ENCODE results near the gene EAPP. TPM values are rescaled to one million over a fixed set of nuclear protein-coding genes. Genes with fewer than 3 reads are reported as not detected.
A peak's percentile ranks its signal among the peaks of the same experiment; 100 is the strongest.
"Not testable (repeated sequence)": the region's sequence is repeated elsewhere in the genome, so short reads cannot be mapped to it uniquely, and the experiment has no call there.

Gene EAPP
- total and polyA plus RNA-seq, 5 donors: 18.9 to 30.6 (median 23.4) TPM

- ATAC-seq (no peak), DNase-seq (no peak)
- H3K9me3 ChIP-seq (ENCODE audit: control insufficient read depth, low read length): no peaks in the 10 kb centered on the region
- H3K4me3 ChIP-seq (ENCODE audit: low read length): no peak overlapping the region
- intact Hi-C loops (cut with DNase I): loop anchor here in 1 of 4 donors (5.0 kb wide), 1 partner anchor 75 kb away; the partner anchor contains the start of gene SPTSSA
- no peak overlapping the region for H3K27ac ChIP-seq (ENCODE audit: low read length)
- no peaks in the 10 kb centered on the region for H3K27me3 ChIP-seq (ENCODE audit: control insufficient read depth, insufficient read depth)
- H3K4me1 ChIP-seq (ENCODE audit: control insufficient read depth, insufficient read depth, low read length): peaks cover 1% of the 10 kb centered on the region
- 75% methylated on average over 4 of the region's 4 CpGs for WGBS
These were observed 1.9 kb downstream of the EAPP start for GRCh38 chr14:34537677-34538009.

DNA sequence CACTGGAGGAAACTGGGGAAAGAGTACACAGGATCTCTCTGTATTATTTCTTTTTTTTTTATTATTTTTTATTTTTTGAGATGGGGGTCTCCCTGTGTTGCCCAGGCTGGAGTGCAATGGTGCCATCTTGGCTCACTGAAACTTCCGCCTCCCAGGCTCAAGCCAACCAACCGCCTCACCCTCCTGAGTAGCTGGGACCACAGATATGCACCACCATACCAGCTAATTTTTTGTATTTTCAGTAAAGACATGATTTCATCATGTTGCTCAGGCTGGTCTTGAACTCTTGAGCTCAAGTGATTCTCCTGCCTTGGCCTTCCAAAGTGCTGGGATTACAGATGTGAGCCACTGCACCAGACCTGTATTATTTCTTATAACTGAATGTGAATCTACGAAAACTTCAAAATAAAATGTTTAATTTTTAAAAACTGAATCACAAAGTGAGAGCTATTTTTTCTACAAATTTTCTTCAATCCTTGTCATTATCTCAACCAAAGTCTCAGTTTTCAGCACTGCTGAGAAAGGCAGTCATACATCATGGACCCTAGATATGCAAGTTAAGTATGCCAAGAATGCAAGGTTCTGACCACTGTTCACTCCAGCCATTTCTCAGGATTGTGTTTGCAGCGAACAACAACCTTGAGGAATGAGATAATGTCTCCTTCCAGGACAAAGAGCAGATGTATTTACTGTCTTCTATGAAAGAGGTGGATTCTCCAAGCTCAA is 2.4 kb downstream of the EAPP start:
- no peak overlapping the region for H3K4me3 ChIP-seq (ENCODE audit: low read length)
- WGBS: 83% methylated on average over 4 of the region's 4 CpGs

GRCh38 chr14:34527591-34527990 is 11.9 kb downstream of the EAPP start:
- no peaks in the 10 kb centered on the region for H3K4me1 ChIP-seq (ENCODE audit: control insufficient read depth, insufficient read depth, low read length)
- H3K27ac ChIP-seq (ENCODE audit: low read length): no peak overlapping the region
- H3K9me3 ChIP-seq (ENCODE audit: control insufficient read depth, low read length): no peaks in the 10 kb centered on the region
- no peak for DNase-seq
- no peak overlapping the region for H3K4me3 ChIP-seq (ENCODE audit: low read length)
- ATAC-seq: no peak
- 93% methylated on average over 1 of the region's 1 CpG for WGBS
- intact Hi-C loops (cut with DNase I): loop anchor here in 2 of 4 donors (10.0 kb wide), 2 partner anchors 63 to 67 kb away; partner anchors contain the start of gene SPTSSA (in 1 of the 2)
- H3K27me3 ChIP-seq (ENCODE audit: control insufficient read depth, insufficient read depth): no peaks in the 10 kb centered on the region

More for the DNA sequence above, 2.4 kb downstream of the EAPP start:
- Histone ChIP-seq H3K9me3 (ENCODE audit: control insufficient read depth, low read length) (no peaks in the 10 kb centered on the region), H3K27ac (ENCODE audit: low read length) (no peak overlapping the region), H3K4me1 (ENCODE audit: control insufficient read depth, insufficient read depth, low read length) (peaks cover 1% of the 10 kb centered on the region), H3K27me3 (ENCODE audit: control insufficient read depth, insufficient read depth) (no peaks in the 10 kb centered on the region)
- intact Hi-C loops (cut with DNase I): loop anchor here in 1 of 4 donors (5.0 kb wide), 1 partner anchor 75 kb away; the partner anchor contains the start of gene SPTSSA
- no peak for ATAC-seq
- no peak for DNase-seq

DNA sequence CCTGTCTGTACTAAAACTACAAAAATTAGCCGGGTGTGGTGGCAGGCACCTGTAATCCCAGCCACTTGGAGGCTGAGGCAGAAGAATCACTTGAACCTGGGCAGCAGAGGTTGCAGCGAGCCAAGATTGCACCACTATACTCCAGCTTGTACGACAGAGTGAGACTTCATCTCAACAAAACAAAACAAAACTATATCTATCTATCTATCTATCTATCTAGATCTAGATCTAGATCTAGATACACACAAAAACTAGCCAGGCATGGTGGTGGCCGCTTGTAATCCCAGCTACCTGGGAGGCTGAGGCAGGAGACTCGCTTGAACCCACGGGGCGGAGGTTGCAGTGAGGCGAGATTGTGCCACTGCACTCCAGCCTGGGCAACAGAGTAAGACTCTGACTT is 15.3 kb downstream of the EAPP start:
- DNase-seq: peak in 1 of 3 donors; percentile 29
- whole genome bisulfite sequencing: 96% methylated on average over 8 of the region's 8 CpGs
- intact Hi-C loops (cut with DNase I): loop anchor here in 2 of 4 donors (10.0 kb wide), 2 partner anchors 59 to 71 kb away; partner anchors contain the start of gene SPTSSA (in 1 of the 2)

GRCh38 chr14:34522496-34522895 is 17.0 kb downstream of the EAPP start:
- no peaks in the 10 kb centered on the region for H3K4me1 ChIP-seq (ENCODE audit: control insufficient read depth, insufficient read depth, low read length)
- no peak overlapping the region for H3K27ac ChIP-seq (ENCODE audit: low read length)
- H3K27me3 ChIP-seq (ENCODE audit: control insufficient read depth, insufficient read depth): no peaks in the 10 kb centered on the region
- no peak for DNase-seq
- ATAC-seq: no peak
- WGBS: 74% methylated on average over 2 of the region's 2 CpGs
- intact Hi-C loops (cut with DNase I): loop anchor here in 2 of 4 donors (10.0 kb wide), 2 partner anchors 58 to 72 kb away; partner anchors contain the start of gene SPTSSA (in 1 of the 2)
- no peak overlapping the region for H3K4me3 ChIP-seq (ENCODE audit: low read length)
- no peaks in the 10 kb centered on the region for H3K9me3 ChIP-seq (ENCODE audit: control insufficient read depth, low read length)

More for the DNA sequence above, 15.3 kb downstream of the EAPP start:
- H3K4me3 ChIP-seq (ENCODE audit: low read length); ATAC-seq; H3K27me3 ChIP-seq (ENCODE audit: control insufficient read depth, insufficient read depth); H3K27ac ChIP-seq (ENCODE audit: low read length); H3K9me3 ChIP-seq (ENCODE audit: control insufficient read depth, low read length); H3K4me1 ChIP-seq (ENCODE audit: control insufficient read depth, insufficient read depth, low read length): not testable (repeated sequence)

DNA sequence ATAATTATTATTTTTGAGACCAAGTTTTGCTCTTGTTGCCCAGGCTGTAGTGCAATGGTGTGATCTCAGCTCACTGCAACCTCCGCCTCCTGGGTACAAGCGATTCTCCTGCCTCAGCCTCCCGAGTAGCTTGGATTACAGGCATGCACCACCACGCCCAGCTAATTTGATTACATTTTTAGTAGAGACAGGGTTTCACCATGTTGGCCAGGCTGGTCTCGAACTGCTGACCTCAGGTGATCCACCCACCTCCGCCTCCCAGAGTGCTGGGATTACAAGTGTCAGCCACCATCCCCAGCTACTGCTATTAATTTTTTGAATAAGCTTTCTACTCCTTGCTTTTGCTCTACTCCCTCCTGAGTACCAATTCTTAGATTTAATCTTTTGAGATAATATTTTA is 18.4 kb downstream of the EAPP start:
- WGBS: 98% methylated on average over 6 of the region's 6 CpGs
- intact Hi-C loops (cut with DNase I): loop anchor here in 2 of 4 donors (10.0 kb wide), 2 partner anchors 56 to 74 kb away; partner anchors contain the start of gene SPTSSA (in 1 of the 2)
- H3K4me1 ChIP-seq (ENCODE audit: control insufficient read depth, insufficient read depth, low read length); ATAC-seq; H3K9me3 ChIP-seq (ENCODE audit: control insufficient read depth, low read length); DNase-seq; H3K4me3 ChIP-seq (ENCODE audit: low read length); H3K27me3 ChIP-seq (ENCODE audit: control insufficient read depth, insufficient read depth); H3K27ac ChIP-seq (ENCODE audit: low read length): not testable (repeated sequence)

DNA sequence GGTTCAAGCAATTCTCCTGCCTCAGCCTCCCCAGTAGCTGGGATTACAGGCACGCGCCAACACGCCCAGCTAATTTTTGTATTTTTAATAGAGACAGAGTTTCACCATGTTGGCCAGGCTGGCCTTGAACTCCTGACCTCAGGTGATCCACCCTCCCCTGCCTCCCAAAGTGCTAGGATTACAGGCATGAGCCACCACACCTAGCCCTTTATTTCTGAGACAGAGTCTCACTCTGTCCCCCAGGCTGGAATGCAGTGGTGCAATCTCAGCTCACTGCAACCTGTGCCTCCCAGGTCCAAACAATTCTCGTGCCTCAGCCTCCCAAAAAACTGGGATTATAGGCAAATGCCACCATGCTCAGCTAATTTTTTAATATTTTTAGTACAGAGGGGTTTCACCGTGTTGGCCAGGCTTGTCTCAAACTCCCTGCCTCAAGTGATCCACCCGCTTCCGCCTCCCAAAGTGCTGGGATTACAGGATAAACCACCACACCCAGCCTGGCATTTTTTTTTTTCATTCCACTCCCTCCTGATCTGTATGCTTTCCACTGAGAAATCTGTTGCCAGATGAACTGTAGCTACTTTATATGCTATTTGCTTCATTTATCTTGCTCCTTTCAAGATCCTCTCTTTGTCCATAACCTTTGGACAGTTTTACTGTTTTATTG is 19.1 kb downstream of the EAPP start:
- H3K9me3 ChIP-seq (ENCODE audit: control insufficient read depth, low read length); H3K4me3 ChIP-seq (ENCODE audit: low read length); H3K4me1 ChIP-seq (ENCODE audit: control insufficient read depth, insufficient read depth, low read length); H3K27ac ChIP-seq (ENCODE audit: low read length); ATAC-seq; H3K27me3 ChIP-seq (ENCODE audit: control insufficient read depth, insufficient read depth); DNase-seq: not testable (repeated sequence)
- 94% methylated on average over 7 of the region's 7 CpGs for WGBS
- intact Hi-C loops (cut with DNase I): loop anchor here in 2 of 4 donors (10.0 kb wide), 2 partner anchors 56 to 74 kb away; partner anchors contain the start of gene SPTSSA (in 1 of the 2)

DNA sequence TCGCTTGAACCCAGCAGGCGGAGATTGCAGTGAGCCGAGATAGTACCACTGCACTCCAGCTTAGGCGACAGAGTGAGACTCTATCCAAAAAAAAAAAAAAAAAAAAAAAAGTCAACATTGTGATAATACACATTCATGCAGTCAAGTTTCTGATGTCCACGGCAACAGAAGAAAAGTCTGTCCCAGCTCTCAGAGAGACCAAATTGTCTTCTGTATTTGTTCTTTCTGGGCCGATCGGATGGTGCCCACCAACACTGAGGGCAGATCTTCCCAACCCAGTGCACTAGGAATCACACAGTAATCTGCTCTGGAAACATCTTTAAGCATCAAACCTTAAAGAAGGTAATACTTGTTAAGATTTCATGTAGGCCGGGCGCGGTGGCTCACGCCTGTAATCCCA is 31.6 kb downstream of the EAPP start:
- DNase-seq (no peak), ATAC-seq (no peak)
- no peaks in the 10 kb centered on the region for H3K27me3 ChIP-seq (ENCODE audit: control insufficient read depth, insufficient read depth)
- intact Hi-C loops (cut with DNase I): no loop called here
- 94% methylated on average over 11 of the region's 11 CpGs for WGBS
- no peaks in the 10 kb centered on the region for H3K9me3 ChIP-seq (ENCODE audit: control insufficient read depth, low read length)
- H3K4me3 ChIP-seq (ENCODE audit: low read length): no peak overlapping the region
- no peak overlapping the region for H3K27ac ChIP-seq (ENCODE audit: low read length)
- H3K4me1 ChIP-seq (ENCODE audit: control insufficient read depth, insufficient read depth, low read length): no peaks in the 10 kb centered on the region

DNA sequence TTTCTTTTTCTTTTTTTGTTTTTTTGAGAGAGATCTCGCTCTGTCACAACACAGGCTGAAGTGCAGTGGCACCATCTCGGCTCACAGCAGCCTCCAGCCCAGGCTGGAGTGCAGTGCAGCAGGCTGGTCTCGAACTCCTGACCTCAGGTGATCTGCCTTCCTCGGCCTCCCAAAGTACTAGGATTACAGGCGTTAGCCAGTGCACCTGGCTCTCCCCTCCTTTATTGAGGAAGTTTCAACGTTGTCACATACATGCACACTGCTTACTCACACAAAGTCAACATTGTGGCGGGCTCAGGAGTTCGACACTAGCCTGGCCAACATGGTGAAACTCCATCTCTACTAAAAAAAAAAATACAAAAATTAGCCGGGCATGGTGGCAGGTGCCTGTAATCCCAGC is 32.0 kb downstream of the EAPP start:
- H3K27me3 ChIP-seq (ENCODE audit: control insufficient read depth, insufficient read depth): no peaks in the 10 kb centered on the region
- no peak overlapping the region for H3K4me3 ChIP-seq (ENCODE audit: low read length)
- H3K27ac ChIP-seq (ENCODE audit: low read length): no peak overlapping the region
- intact Hi-C loops (cut with DNase I): no loop called here
- no peaks in the 10 kb centered on the region for H3K9me3 ChIP-seq (ENCODE audit: control insufficient read depth, low read length)
- DNase-seq (no peak), ATAC-seq (no peak)
- H3K4me1 ChIP-seq (ENCODE audit: control insufficient read depth, insufficient read depth, low read length): no peaks in the 10 kb centered on the region
- WGBS: 94% methylated on average over 9 of the region's 9 CpGs

- H3K27me3 ChIP-seq (ENCODE audit: control insufficient read depth, insufficient read depth); H3K4me1 ChIP-seq (ENCODE audit: control insufficient read depth, insufficient read depth, low read length); intact Hi-C loops (cut with DNase I); ATAC-seq; DNase-seq; H3K4me3 ChIP-seq (ENCODE audit: low read length); H3K27ac ChIP-seq (ENCODE audit: low read length); H3K9me3 ChIP-seq (ENCODE audit: control insufficient read depth, low read length): not testable (repeated sequence)
- WGBS: 87% methylated on average over 5 of the region's 5 CpGs
These were observed 34.4 kb downstream of the EAPP start for GRCh38 chr14:34505124-34505491.

- DNase-seq; ATAC-seq; H3K27me3 ChIP-seq (ENCODE audit: control insufficient read depth, insufficient read depth); intact Hi-C loops (cut with DNase I); H3K4me3 ChIP-seq (ENCODE audit: low read length); H3K27ac ChIP-seq (ENCODE audit: low read length); H3K4me1 ChIP-seq (ENCODE audit: control insufficient read depth, insufficient read depth, low read length); H3K9me3 ChIP-seq (ENCODE audit: control insufficient read depth, low read length): not testable (repeated sequence)
- 84% methylated on average over 9 of the region's 9 CpGs for WGBS
These were observed 35.5 kb downstream of the EAPP start for GRCh38 chr14:34504027-34504426.

Measured in right cardiac atrium (tissue), 5 donors.